ENCODE results near the gene BARX2. TPM values are rescaled to one million over a fixed set of nuclear protein-coding genes. Genes with fewer than 3 reads are reported as not detected.

Gene BARX2
- total and polyA plus RNA-seq, 2 of the 4 experiments (the other 2 are of a cell fraction), result not detected

GRCh38 chr11:129385801-129386200, 10.2 kb downstream of the BARX2 start:
- no peaks in the 10 kb centered on the region for H3K79me1 ChIP-seq (ENCODE audit: low read depth in 1 of 2, low read length in 2 of 2)
- no CpG with 5 or more reads among the region's 2 CpGs for WGBS, 2 experiments (ENCODE audit: extremely low coverage in 2 of 2, insufficient read length in 1 of 2)
- no peak overlapping the region for H2BK5ac ChIP-seq (ENCODE audit: low read depth, low read length, poor library complexity, severe bottlenecking)
- BruUV-seq (replicated peaks), result no TSS peak
- in situ Hi-C loops (cut with MboI; ENCODE audit: low sequenced_read_pairs), result no loop called here
- DNase-seq (no peak), ATAC-seq (ENCODE audit: low read depth) (no peak)
- H2AFZ ChIP-seq (replicated peaks; ENCODE audit: low read length, poor library complexity), result no peak overlapping the region
- H3K27ac ChIP-seq (ENCODE audit: insufficient read depth, low read length), result no peak overlapping the region
- no peak overlapping the region for H3K4me3 ChIP-seq (ENCODE audit: insufficient read depth, low read depth, low read length)
- H3K9me1 ChIP-seq (ENCODE audit: insufficient read depth, low read length), result no peaks in the 10 kb centered on the region
- intact Hi-C loops (cut with micrococcal nuclease), result no loop called here
- no peaks in the 10 kb centered on the region for H4K20me1 ChIP-seq (ENCODE audit: insufficient read depth, low read length)
- no peak overlapping the region for H4K91ac ChIP-seq (ENCODE audit: insufficient read depth, low read depth, low read length)
- TF ChIP-seq SMC3 (IDR thresholded peaks at IDR 0.05; ENCODE audit: low read depth, low read length) (no peak), USF2 (IDR thresholded peaks at IDR 0.05; ENCODE audit: low read depth, low read length) (no peak), RAD21 (IDR thresholded peaks at IDR 0.05; ENCODE audit: low read length) (no peak), RFX5 (IDR thresholded peaks at IDR 0.05; ENCODE audit: low read depth, low read length) (no peak), CTCF (conservative IDR thresholded peaks at IDR 0.05; ENCODE audit: low read depth, low read length) (no peak), BHLHE40 (IDR thresholded peaks at IDR 0.05; ENCODE audit: low read depth, low read length) (no peak), POLR2A (IDR thresholded peaks at IDR 0.05; ENCODE audit: low read depth, low read length) (no peak), ELK1 (IDR thresholded peaks at IDR 0.05; ENCODE audit: borderline replicate concordance, low read depth, low read length) (no peak), MAZ (IDR thresholded peaks at IDR 0.05; ENCODE audit: borderline replicate concordance, low read depth, low read length) (no peak), CHD1 (IDR thresholded peaks at IDR 0.05; ENCODE audit: low read depth, low read length) (no peak), RCOR1 (IDR thresholded peaks at IDR 0.05; ENCODE audit: insufficient replicate concordance, low read length) (no peak), MXI1 (IDR thresholded peaks at IDR 0.05; ENCODE audit: borderline replicate concordance, low read depth, low read length) (no peak), CEBPB (IDR thresholded peaks at IDR 0.05; ENCODE audit: low read depth, low read length) (no peak)
- H3K4me1 ChIP-seq (ENCODE audit: control insufficient read depth, insufficient read depth, low read length), result no peaks in the 10 kb centered on the region
- no peak overlapping the region for H4K5ac ChIP-seq (ENCODE audit: low read depth, low read length)
- no peak overlapping the region for H3K56ac ChIP-seq (ENCODE audit: extremely low read depth, insufficient read depth, low read length)
- no peaks in the 10 kb centered on the region for H3K36me3 ChIP-seq (ENCODE audit: control insufficient read depth, insufficient read depth, low read length)
- H2BK15ac ChIP-seq (ENCODE audit: low read depth, low read length), result no peak overlapping the region
- H3K23ac ChIP-seq (ENCODE audit: low read depth, low read length), result no peak overlapping the region
- no peak overlapping the region for H2BK120ac ChIP-seq (ENCODE audit: low read depth, low read length)
- dilution Hi-C loops (cut with HindIII; ENCODE audit: low sequenced_read_pairs, unreplicated experiment), result no loop called here
- H2BK20ac ChIP-seq (ENCODE audit: low read depth, low read length), result no peak overlapping the region
- CTCF ChIA-PET, result no interaction called here
- no peak overlapping the region for H2AK9ac ChIP-seq (replicated peaks; ENCODE audit: low read depth, low read length, poor library complexity)
- no peak overlapping the region for H3K14ac ChIP-seq (replicated peaks; ENCODE audit: low read depth, low read length)
- POLR2A ChIA-PET (ENCODE audit: unreplicated experiment), result no interaction called here
- H2AK5ac ChIP-seq (ENCODE audit: low read depth, low read length), result no peak overlapping the region
- no peaks in the 10 kb centered on the region for H3K27me3 ChIP-seq (ENCODE audit: control insufficient read depth, insufficient read depth, low read length)
- H3K9ac ChIP-seq (ENCODE audit: low read depth, low read length), result no peak overlapping the region
- no peaks in the 10 kb centered on the region for H3K9me3 ChIP-seq (ENCODE audit: control insufficient read depth, insufficient read depth, low read length)
- no peak overlapping the region for H4K8ac ChIP-seq (ENCODE audit: low read depth in 2 of 2, low read length in 2 of 2)
- no peak overlapping the region for H3K4ac ChIP-seq (ENCODE audit: low read depth, low read length)
- no peak overlapping the region for H3K18ac ChIP-seq (ENCODE audit: low read depth, low read length)
- H3K4me2 ChIP-seq (ENCODE audit: low read depth, low read length), result no peak overlapping the region

All from IMR-90 (cell line).